GM18499 (cell line): ENCODE measurements around the gene TNS1.

ENCODE experiments used
- ATAC-seq: cut with Tn5 transposase; IDR thresholded peaks from one replicate; pipeline ENCODE4 v1.9.1; 2021; ENCODE audit warnings: moderate number of reproducible peaks; ENCODE audit not compliant: insufficient read depth, unreplicated experiment

Gene TNS1

GRCh38 chr2:217922101-217923006 is 80.4 kb downstream of the TNS1 start:
- no peak for ATAC-seq

DNA sequence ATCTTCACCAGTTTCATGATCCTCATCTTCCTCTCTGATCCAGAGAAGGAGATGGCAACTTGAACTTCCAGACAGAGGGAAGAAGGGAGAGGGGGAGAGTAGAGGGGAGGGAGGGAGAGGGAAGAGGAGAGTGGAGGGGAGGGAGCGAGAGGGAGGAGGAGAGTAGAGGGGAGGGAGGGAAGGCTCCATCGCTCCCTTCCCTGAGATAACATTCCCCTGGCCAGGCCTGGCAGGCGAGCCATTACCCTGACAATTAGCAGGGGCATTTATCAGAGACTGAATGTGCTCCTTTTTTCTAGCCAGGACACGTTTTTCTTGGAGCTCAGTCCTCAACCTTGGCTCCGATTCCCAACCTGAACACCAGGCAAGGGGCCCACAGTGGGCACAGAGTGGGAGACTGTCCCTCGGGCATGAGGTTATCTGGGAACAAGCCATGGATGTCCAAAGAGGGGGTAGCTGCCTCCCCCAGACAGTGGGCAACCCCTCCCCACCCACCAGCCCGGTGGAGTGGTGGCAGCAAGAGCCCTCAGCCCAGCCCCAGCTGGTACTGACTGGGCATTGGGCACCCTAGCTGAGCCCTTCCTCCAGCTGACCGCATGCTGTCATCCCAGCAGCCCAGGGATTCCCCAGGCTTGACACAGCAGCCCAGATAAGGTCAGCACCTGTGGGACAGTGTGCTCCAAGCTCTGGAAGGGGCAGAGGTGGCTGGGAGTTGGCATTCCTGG is 81.8 kb downstream of the TNS1 start:
- ATAC-seq = no peak

DNA sequence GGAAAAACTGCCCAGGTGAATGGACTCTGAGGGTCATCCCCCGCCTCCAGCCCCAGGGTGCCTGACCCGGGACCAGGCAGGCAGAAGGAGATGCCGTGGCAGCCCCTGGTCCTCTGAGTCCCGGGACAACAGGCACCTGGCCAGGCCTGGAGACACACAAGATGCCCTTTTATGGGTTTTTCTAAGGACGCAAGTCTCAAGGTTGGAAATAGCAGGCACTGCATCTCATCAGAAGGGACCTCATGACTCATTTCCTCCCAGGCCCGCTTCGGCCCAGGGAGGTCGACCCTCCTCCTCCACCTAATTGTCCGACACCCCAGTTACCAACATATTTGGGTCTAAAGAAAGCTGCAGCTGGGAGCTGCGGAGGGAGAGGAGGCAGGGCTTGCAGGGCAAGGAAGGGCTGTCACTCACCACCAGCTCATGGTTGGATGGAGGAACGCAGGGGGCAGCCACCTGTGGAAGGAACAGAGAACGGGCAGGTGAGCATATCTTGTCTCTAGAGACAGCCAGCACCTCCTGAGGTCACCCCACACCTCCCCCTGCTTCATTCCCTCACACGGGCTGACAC is 82.9 kb downstream of the TNS1 start:
- no peak for ATAC-seq

GRCh38 chr2:217919204-217919603 is 83.6 kb downstream of the TNS1 start:
- no peak for ATAC-seq

DNA sequence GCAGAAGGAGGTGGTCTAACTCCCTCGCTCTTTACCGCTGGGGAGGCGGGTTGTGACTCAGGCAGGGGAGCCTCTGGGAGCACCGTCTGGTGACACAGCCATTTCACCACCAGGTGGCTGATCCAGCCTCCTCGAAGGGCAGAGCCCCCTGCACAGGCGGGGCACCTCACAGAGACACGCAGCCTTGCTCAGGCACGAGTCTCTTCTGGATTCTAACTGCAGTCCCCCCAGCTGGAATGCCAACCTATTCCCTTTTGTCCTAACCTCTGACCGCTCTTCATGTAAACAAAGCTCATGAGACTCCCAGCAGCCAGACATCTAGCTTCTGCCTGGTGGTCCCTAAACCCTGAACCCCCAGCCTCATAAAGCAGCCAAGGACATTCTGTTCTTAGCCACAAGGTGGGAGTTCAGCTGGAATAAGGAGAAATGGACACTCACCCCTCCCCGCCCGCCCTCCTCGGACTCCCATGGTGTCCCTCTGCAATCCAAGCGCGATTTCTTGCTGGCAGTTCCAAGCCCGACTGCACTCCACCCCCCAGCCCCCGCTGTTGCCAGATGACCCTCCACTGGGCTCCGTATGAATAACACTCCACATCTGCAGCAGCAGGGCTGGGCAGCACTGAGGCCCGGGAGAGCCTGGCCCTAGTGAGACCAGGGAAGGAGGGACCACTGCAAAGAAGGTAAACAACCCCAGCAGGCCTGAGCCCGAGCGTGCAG is 84.3 kb downstream of the TNS1 start:
- no peak for ATAC-seq

GRCh38 chr2:217916504-217917254 is 86.1 kb downstream of the TNS1 start:
- no peak for ATAC-seq

- ATAC-seq = no peak
Observed at GRCh38 chr2:217915706-217916105, 87.1 kb downstream of the TNS1 start.

- ATAC-seq = no peak
Observed at GRCh38 chr2:217914878-217915277, 87.9 kb downstream of the TNS1 start.

- ATAC-seq = no peak
Observed at GRCh38 chr2:217914078-217914477, 88.7 kb downstream of the TNS1 start.

GRCh38 chr2:217913436-217913835 is 89.4 kb downstream of the TNS1 start:
- no peak for ATAC-seq

DNA sequence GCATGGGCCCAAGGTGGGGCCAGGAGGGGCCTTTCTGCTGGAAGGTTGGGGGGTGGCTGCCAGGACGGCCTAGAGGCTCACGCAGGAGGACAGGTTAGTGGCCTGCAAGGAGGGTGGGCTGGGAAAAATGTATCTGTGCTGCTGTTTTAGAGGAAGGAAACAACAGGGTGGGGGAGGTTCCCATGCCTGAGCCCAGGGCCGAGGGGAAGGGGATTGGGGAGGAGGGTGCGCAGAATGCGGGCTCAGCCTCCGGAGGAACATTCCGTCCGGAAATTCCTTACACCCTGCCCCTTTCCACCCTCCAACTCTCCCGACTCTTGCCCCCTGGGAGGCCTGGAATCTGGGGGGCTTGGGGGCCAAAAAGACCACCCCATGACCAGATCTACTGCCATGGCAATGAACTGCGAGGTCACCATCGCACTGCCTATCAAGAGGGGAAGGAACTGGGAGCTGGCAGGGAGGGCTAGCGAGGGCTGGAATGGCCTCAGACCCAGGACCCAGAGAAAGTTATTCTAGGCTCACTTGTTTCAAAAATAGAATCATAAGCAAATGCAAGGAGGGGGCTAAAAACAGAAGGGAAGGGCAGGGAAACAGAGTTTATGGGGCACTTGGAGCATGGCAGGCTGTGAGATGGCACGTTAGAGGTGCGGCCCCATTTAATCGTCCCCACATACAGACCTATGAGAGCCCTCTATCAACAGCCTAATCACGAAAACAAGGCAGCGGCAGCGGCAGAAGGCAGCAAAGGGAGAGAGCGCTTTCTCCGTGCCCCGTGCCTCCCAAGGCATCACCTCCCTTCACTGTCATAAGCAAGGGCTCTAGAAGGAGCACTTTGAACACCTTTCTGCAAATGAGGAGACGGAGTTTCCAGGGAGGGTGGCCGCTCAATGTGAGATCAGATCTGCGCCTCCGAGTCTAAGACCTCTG is 90.4 kb downstream of the TNS1 start:
- ATAC-seq = no peak

DNA sequence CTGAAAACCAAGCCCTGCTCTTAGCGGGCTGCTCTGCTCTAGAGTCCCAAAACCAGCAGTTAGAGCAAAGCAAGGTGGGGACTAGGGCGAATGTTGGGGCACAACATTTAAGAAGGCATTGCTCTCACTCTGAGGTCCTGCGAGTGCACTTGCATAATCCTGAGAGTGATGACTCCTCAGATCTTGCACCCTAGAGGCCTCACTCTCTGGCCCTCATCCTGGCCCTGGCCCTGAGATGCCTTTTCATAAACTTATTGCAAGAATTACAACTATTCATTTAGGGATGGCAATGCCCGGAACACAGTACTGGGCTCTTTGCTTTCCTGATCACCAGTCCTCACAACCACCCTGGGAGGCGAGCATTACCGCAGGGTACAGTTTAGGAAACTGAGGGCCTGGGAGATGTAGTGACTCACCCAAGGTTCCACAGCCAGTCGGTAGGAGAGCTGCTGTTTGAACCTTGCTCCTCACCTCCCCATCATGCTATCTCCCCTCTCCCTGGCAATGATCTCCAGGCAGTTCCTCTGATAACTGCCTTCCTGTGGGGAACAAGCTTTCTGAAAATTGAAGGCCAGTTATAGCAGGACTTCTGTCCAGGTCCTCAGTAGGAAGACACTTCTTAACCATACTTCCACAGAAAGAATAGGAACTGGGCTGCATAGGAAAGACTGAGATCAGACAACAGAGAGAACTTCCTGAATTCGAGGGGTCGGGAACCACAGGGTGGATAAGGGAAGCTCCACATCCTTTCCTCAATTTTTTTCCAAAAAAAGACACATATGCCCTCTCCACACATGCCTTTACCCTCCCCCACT is 91.3 kb downstream of the TNS1 start:
- ATAC-seq = no peak

GRCh38 chr2:217910875-217911212 is 92.0 kb downstream of the TNS1 start:
- ATAC-seq = no peak

DNA sequence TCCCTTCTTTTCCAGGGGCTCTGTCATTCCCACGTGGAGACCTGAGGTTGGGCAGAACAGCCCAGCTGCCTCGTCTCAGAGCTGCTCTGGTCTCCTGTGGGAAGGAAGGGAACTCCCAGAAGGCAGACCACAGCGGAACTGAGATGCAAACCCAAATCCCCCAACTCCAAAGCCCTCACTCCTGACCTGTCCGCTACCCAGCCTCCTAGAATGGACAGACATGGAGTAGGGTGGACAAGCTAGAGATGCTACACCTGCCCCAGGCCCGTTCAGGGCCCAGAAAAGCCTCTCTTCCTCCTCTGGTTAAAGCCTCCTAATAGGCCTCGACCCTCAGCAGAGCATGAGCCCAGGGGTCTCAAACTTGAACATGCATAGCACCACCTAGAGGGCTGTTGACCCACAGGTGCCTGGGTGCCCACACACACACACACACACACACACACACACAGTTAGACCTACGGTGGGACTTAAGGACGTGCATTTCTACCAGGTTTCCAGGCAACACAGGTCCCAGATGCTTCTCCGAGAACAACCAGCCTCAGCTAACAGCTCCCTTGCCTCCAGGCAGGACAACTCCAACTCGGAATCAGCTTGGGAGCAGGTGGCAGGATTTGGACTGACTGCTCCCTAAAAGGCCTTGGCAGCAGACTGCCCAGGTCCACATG is 93.5 kb downstream of the TNS1 start:
- ATAC-seq = no peak

DNA sequence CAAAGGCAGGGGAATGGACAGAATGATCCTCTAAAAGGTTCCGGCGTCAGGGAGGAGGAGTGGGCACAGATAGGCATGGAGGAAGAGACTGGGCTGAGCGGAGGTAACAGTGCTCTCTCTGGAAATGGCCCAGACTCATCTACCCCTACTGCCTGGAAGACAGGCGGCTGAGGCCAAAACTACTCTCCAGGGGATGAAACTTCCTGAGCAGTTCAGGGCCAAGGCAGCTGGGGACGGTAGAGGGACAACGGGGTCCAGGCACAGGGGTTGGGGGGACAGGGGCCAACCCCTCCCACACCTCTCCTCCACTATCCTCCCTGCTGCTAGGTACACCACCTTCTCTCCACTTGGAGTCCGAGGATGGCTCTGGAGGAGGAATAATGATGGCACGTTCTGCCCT is 94.3 kb downstream of the TNS1 start:
- no peak for ATAC-seq

DNA sequence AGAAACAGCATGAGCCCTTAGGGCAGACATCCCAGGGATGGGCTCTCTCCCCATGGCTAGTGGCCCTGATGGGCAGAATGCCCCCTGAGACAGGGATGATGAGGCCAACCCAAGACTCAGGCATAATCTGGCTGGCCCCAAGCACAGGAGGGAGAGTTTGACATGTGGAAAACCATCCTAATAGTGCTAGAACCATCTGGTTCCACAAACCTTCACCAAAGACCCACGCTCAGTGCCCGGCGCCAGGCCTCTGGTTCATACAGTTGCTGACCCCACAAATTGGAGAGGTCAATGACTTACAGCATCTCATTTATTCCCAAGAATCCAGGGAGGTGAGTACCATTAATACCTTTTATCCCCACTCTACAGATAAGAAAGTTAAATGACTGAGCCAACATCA is 95.5 kb downstream of the TNS1 start:
- no peak for ATAC-seq

- ATAC-seq = no peak
Observed at GRCh38 chr2:217906798-217907197, 96.0 kb downstream of the TNS1 start.

DNA sequence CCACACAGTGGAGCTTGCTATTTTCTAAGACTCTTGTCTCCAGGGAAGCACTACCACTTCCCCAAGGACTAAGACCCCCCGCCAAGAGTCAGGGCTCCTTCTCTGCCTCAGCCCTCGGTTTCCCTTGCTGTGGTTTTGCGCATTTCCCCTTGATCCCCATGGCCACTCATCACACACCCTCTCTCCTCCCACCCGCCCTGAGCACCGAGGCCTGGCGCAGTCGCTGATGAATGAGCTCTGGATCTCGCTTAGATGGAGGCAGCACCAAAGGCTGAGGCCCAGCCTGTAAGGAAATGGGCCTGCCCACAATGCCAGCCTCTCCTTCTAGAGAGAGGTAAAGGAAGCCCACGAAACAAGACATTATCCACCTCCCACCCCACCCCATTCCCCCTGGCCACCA is 96.9 kb downstream of the TNS1 start:
- ATAC-seq = no peak
